ENCODE data around the gene CPNE2. TPM values are rescaled to one million over a fixed set of nuclear protein-coding genes. Genes with fewer than 3 reads are reported as not detected.
"Not testable (repeated sequence)": the region's sequence is repeated elsewhere in the genome, so short reads cannot be mapped to it uniquely, and the experiment has no call there.

The CPNE2 gene
- total and polyA plus RNA-seq, 9 donors, result 12.3 to 32.3 (median 18.1) TPM

DNA sequence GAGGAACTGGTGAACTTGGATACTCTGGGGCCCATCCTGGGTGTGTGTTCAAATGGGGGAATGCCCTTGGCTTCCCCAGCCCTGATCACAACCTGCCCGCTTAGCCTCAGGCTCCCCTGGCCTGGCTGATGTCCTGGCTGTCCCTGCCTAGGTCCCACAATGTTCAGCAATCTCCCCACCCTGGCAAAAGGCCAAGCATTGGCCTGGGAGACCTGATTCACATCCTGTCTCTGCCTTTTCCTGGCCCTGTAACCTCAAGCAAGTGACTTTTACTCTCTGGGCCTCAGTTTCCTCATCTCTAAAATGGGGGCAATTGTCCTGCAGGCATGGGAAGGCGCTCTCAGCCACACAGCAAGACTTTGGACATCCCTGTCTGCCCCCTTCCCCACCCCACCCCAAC lies 14.4 kb downstream of the CPNE2 start:
- intact Hi-C loops (cut with DNase I), result no loop called here
- no peaks in the 10 kb centered on the region for H3K9me3 ChIP-seq
- H3K27ac ChIP-seq, result no peak overlapping the region
- 83 to 100% (median 87%) methylated on average over 2 of the region's 2 CpGs for WGBS, 3 donors
- H3K27me3 ChIP-seq, result no peaks in the 10 kb centered on the region
- no peak overlapping the region for H3K4me3 ChIP-seq
- DNase-seq, result no peak
- H3K4me1 ChIP-seq (ENCODE audit: insufficient read depth), result no peaks in the 10 kb centered on the region
- TF ChIP-seq POLR2A (IDR thresholded peaks at IDR 0.05) (no peak), EP300 (IDR thresholded peaks at IDR 0.05) (no peak)
- TF ChIP-seq, protein P1, sequence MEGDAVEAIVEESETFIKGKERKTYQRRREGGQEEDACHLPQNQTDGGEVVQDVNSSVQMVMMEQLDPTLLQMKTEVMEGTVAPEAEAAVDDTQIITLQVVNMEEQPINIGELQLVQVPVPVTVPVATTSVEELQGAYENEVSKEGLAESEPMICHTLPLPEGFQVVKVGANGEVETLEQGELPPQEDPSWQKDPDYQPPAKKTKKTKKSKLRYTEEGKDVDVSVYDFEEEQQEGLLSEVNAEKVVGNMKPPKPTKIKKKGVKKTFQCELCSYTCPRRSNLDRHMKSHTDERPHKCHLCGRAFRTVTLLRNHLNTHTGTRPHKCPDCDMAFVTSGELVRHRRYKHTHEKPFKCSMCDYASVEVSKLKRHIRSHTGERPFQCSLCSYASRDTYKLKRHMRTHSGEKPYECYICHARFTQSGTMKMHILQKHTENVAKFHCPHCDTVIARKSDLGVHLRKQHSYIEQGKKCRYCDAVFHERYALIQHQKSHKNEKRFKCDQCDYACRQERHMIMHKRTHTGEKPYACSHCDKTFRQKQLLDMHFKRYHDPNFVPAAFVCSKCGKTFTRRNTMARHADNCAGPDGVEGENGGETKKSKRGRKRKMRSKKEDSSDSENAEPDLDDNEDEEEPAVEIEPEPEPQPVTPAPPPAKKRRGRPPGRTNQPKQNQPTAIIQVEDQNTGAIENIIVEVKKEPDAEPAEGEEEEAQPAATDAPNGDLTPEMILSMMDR (IDR thresholded peaks at IDR 0.05), result no peak
- H3K36me3 ChIP-seq, result no peaks in the 10 kb centered on the region

DNA sequence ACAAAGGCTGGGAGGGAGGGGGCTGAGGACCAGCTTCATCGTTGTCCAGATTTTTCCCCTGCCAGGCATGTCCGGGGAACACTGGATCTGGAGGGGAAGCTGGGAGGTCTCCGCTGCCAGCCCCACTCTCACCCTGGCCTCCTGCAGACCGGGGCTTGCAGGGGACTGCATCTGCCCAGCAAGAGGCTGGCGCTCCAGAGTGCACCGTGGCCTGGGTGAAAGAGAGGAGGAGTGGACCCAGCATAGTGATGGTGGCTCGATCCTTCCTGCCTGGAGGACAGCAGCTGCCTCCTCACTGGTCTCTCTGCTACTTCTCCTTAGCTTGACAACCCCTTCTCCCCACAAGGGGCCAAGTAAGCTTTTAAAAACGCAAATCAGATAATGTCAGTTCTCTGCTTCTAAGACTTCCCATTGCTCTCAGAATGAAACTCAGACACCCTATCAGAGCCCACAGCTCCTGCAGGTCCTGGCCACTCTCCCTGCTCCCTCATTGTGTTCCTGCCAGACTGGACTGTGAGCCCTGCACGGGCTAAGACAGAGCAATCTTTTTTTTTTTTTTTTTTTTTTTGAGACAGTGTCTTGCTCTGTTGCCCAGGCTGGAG lies 15.0 kb downstream of the CPNE2 start:
- no peaks in the 10 kb centered on the region for H3K9me3 ChIP-seq
- TF ChIP-seq, protein P1 (IDR thresholded peaks at IDR 0.05), result no peak
- no peak for TF ChIP-seq EP300 (IDR thresholded peaks at IDR 0.05)
- no peak for TF ChIP-seq POLR2A (IDR thresholded peaks at IDR 0.05)
- intact Hi-C loops (cut with DNase I), result no loop called here
- H3K4me1 ChIP-seq (ENCODE audit: insufficient read depth), result no peaks in the 10 kb centered on the region
- 51 to 70% (median 65%) methylated on average over 9 of the region's 9 CpGs for WGBS, 3 donors
- no peak overlapping the region for H3K27ac ChIP-seq
- no peaks in the 10 kb centered on the region for H3K36me3 ChIP-seq
- no peak for DNase-seq
- no peaks in the 10 kb centered on the region for H3K27me3 ChIP-seq
- H3K4me3 ChIP-seq, result no peak overlapping the region

DNA sequence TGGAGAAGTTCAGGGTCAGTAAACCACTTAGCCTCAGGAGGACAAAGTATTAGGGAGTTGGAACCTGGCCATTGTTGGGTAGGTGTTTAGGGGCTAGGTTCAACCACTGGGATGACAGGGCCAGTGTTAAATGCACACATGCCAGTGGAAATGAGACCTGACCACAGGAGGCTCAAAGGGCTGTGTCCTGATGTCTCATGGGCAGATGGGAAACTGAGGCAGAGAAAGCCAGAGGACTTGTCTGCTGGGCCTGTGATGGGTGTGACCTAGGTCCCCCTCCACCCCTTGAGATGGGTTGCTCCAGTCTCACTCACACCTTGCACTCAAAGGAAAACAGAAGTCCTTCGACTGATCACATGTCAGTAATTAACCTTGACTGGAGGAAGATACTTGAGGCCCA lies 16.0 kb downstream of the CPNE2 start:
- TF ChIP-seq EP300 (IDR thresholded peaks at IDR 0.05) (no peak), POLR2A (IDR thresholded peaks at IDR 0.05) (no peak)
- TF ChIP-seq, protein P1 (IDR thresholded peaks at IDR 0.05), result no peak
- Histone ChIP-seq H3K4me1 (ENCODE audit: insufficient read depth) (no peaks in the 10 kb centered on the region), H3K9me3 (no peaks in the 10 kb centered on the region), H3K27ac (no peak overlapping the region), H3K27me3 (no peaks in the 10 kb centered on the region), H3K4me3 (no peak overlapping the region), H3K36me3 (no peaks in the 10 kb centered on the region)
- intact Hi-C loops (cut with DNase I), result no loop called here
- DNase-seq, result no peak
- WGBS, 3 donors, result 68 to 81% (median 72%) methylated on average over 1 of the region's 1 CpG

DNA sequence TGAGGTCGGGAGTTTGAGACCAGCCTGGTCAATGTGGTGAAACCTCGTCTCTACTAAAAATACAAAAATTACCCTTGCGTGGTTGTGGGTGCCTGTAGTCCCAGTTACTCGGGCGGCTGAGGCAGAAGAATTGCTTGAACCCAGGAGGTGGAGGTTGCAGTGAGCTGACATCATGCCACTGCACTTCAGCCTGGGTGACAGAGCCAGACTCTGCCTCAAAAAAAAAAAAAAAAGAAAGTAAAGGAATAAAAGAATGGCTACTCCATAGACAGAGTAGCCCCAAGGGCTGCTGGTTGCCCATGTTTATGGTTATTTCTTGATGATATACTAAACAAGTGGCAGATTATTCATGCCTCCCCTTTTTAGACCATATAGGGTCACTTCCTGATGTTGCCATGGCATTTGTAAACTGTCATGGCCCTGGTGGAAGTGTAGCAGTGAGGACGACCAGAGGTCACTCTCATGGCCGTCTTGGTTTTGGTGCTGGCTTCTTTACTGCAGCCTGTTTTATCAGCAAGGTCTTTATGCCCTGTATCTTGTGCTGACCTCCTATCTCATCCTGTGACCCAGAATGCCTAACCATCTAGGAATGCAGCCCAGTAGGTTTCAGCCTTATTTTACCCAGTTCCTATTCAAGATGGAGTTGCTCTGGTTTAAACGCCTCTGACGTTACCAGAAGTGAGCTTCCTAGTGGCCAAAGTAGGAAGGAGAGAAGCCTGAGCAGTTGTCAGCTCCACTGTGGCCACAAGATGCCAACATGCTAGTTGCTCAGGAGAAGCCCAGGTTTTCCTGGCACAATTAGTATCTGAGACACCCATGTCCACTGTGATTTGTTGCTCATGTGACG lies 17.1 kb downstream of the CPNE2 start:
- WGBS, 3 donors, result 84 to 86% (median 84%) methylated on average over 10 of the region's 10 CpGs
- intact Hi-C loops (cut with DNase I); H3K4me1 ChIP-seq (ENCODE audit: insufficient read depth); DNase-seq; H3K27me3 ChIP-seq; H3K27ac ChIP-seq; H3K36me3 ChIP-seq; H3K9me3 ChIP-seq; H3K4me3 ChIP-seq: not testable (repeated sequence)

DNA sequence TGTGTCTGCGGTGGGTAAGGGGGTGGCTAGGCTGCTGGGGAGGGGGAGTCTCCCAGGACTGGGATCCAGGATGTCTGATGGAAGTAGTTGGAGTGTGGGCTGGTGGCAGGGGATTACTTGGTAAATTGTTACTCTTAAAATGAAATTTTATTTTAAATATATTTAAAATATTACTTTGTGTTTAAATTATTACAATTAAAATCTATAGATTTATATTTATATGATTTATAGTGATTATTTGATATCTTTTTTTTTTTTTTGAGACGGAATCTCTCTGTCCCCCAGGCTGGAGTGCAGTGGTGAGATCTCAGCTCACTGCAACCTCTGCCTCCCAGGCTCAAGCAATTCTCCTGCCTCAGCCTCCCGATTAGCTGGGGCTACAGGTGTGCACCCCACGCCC lies 18.6 kb downstream of the CPNE2 start:
- Histone ChIP-seq H3K4me1 (ENCODE audit: insufficient read depth) (no peaks in the 10 kb centered on the region), H3K36me3 (no peaks in the 10 kb centered on the region), H3K4me3 (no peak overlapping the region), H3K9me3 (no peaks in the 10 kb centered on the region), H3K27me3 (no peaks in the 10 kb centered on the region), H3K27ac (no peak overlapping the region)
- DNase-seq, result no peak
- TF ChIP-seq EP300 (IDR thresholded peaks at IDR 0.05), result no peak
- TF ChIP-seq, protein P1 (IDR thresholded peaks at IDR 0.05), result no peak
- no peak for TF ChIP-seq POLR2A (IDR thresholded peaks at IDR 0.05)
- intact Hi-C loops (cut with DNase I), result no loop called here
- 90 to 95% (median 93%) methylated on average over 4 of the region's 4 CpGs for WGBS, 3 donors

Measured in ovary (tissue), 9 donors.